Measurements from ENCODE around the gene PRKAR2B. TPM values are rescaled to one million over a fixed set of nuclear protein-coding genes. Genes with fewer than 3 reads are reported as not detected.

The PRKAR2B gene
- total and polyA plus RNA-seq, 12 donors = 30.4 to 212 (median 82.9) TPM

DNA sequence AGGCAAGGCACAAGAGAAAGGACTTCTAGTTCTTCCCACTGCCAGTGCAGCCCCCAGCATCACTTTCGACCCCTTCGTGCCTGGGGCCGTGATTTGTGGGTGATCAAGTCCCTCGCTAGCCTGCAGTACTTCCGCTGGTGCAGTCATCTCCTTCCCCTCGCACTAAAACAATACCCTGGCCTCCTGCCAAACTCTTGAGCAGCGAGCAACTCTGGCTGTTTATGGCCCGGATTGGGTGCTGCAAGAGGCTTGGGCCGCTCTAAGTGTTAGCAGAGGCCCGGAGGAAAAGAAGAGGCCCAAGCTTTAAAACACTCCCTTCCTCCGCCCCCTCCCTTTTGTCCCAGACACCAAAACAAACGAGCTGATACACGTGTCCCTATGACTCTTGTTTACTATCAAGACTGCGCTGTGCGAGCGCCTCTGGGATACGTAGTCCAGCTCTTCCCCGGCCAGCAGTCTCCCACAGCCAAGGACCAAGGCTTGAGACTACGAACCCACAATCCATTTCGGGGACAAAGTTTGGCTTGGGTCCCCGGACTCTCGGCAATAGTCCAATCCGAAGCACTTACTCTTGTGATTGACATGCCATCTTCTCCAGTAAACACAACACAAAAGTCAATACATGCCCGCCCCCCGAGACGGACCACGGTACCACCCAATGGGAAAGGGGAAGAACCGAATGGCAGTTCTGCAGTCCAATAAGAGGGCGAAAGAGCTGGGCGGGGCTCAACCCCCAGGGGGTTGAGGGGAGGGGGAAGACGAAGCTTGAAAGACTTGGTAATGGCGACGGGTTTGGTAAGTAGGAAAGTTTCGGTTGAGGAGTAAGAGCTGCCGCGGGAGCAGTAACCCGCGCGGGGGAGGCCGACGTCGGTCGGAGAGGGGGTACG lies 124.0 kb downstream of the PRKAR2B start, which contains the start of gene HBP1:
Gene HBP1 (plus strand): TSS at position 771 of the 887 bp plus-strand sequence. CDS start 10,891 bp downstream, outside the sequence.
- intact Hi-C loops (cut with DNase I) = no loop called here

DNA sequence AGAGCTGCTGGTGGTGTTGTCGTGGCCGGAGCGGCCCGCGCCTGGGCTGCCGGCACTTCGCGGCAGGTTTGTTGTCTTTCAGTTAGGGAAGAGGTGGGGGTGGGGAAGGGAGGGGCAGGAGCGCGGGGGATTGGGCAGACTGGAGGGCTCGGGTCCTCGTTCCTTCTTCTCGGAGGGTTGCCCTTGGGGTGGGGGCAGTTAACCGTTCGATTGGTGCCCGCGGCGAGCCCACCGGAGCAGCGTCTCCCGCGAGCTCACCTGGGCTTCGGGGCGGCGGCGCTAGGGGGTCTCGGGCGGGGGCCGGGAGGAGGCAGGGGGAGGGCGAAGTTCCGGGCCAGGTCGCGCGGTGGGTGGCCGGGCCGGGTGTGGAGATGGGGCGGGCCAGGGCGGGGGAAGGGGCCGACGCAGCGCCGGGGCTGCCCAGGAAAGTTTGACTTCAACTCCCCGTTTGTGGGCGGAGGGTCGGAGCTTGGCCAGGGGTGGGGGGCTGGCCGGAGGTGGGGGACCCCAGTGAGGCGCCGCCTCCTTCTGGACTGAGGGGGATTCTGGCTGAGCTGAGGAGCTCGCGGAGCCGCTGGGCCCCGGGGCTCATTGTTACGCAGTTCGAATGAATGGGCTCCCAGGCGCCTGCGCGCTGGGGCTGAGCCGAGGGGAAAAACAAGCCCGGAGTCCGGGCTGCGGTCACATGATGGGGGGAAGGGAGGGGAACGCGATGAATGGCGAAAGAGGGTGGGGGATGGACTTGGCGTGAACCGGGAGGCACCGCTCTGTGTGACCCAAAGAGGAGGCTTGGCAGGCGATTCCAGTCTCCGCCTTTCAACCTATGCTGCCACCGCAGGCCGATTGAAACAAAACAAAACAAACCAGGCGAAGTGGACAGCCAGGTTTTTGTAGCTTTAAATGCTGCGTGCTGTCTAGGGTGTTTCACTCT lies 124.9 kb downstream of the PRKAR2B start:
- peak overlapping the region; percentile 82 to 100 (median 99) for H3K27ac ChIP-seq
- WGBS, 4 donors = 0 to 1% (median 0%) methylated on average over 17 to 73 of the region's 73 CpGs
- H3K36me3 ChIP-seq (replicated peaks in 1 of 2) = no peaks in the 10 kb centered on the region
- H3K9me3 ChIP-seq (replicated peaks in 1 of 3) = no peaks in the 10 kb centered on the region
- peak; percentile 98 to 99 (median 99) for DNase-seq
- H3K27me3 ChIP-seq = no peaks in the 10 kb centered on the region
- peak; percentile 41 to 94 for TF ChIP-seq POLR2A (IDR thresholded peaks at IDR 0.05)
- TF ChIP-seq, protein P1, sequence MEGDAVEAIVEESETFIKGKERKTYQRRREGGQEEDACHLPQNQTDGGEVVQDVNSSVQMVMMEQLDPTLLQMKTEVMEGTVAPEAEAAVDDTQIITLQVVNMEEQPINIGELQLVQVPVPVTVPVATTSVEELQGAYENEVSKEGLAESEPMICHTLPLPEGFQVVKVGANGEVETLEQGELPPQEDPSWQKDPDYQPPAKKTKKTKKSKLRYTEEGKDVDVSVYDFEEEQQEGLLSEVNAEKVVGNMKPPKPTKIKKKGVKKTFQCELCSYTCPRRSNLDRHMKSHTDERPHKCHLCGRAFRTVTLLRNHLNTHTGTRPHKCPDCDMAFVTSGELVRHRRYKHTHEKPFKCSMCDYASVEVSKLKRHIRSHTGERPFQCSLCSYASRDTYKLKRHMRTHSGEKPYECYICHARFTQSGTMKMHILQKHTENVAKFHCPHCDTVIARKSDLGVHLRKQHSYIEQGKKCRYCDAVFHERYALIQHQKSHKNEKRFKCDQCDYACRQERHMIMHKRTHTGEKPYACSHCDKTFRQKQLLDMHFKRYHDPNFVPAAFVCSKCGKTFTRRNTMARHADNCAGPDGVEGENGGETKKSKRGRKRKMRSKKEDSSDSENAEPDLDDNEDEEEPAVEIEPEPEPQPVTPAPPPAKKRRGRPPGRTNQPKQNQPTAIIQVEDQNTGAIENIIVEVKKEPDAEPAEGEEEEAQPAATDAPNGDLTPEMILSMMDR (IDR thresholded peaks at IDR 0.05) = no peak
- peaks cover 26 to 45% of the 10 kb centered on the region in 2 donors for H3K4me1 ChIP-seq (replicated peaks in 1 of 2)
- H3K4me3 ChIP-seq = peak overlapping the region; percentile 34 to 94 (median 85)
- intact Hi-C loops (cut with DNase I) = no loop called here

More for the DNA sequence above, 124.0 kb downstream of the PRKAR2B start, which contains the start of gene HBP1:
- 0% methylated on average over 32 to 44 of the region's 44 CpGs for WGBS, 4 donors
- Histone ChIP-seq H3K27me3 (no peaks in the 10 kb centered on the region), H3K27ac (peak within 1 kb of the TSS; percentile 82 to 100 (median 99)), H3K36me3 (replicated peaks in 1 of 2) (no peaks in the 10 kb centered on the region), H3K4me1 (replicated peaks in 1 of 2) (peaks cover 17 to 36% of the 10 kb centered on the region in 2 donors), H3K9me3 (replicated peaks in 1 of 3) (no peaks in the 10 kb centered on the region), H3K4me3 (peak within 1 kb of the TSS; percentile 34 to 94 (median 85))
- DNase-seq = peak; percentile 99 to 100 (median 100)
- TF ChIP-seq, protein P1 (IDR thresholded peaks at IDR 0.05) = no peak
- peak; percentile 51 to 92 for TF ChIP-seq POLR2A (IDR thresholded peaks at IDR 0.05)

DNA sequence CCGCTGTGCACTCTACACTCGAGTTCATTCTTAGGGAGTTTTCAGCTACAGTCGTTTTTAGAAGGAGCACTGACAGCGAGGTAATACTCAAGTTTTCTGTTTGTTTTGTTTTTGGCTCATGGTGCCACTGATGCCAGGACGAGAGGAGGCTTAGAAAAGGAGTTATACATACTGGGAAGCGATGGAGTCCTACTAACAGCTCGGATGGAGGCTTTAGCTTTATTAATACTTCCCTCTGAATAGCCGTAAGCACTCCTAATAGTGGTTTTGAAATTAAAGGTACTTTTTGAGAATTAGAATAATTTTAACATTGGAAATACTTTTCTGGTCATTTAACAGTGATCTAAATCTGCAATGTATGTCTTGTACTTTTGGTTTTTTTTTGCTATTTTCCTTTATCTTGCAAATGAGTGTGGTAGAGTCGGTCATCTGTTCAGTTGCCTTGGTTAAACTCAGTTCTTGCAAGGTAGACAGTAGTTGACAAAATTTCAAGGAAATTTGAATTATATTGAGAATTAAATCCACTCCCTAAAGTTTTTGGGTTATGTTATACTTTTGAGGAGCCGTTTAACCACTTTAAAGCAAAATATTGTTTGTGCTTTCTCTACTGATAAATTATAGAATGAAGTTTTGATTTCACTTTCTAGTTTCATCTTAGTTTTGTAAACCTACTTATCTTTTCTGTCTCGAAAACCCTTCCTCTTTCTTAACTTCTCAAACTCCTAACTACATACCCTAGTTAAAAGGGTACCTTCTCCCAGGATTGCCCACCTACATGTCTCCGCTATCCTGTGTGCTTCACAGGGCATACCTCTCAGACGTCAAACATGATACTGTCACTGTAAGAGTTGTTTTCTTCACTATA lies 125.8 kb downstream of the PRKAR2B start:
- Histone ChIP-seq H3K4me1 (replicated peaks in 1 of 2) (peaks cover 32 to 54% of the 10 kb centered on the region in 2 donors), H3K4me3 (peak overlapping the region in 3 of 4 donors; percentile 64 to 94 (median 89)), H3K27me3 (no peaks in the 10 kb centered on the region), H3K27ac (peak overlapping the region; percentile 53 to 100 (median 99)), H3K36me3 (replicated peaks in 1 of 2) (no peaks in the 10 kb centered on the region), H3K9me3 (replicated peaks in 1 of 3) (no peaks in the 10 kb centered on the region)
- intact Hi-C loops (cut with DNase I) = no loop called here
- TF ChIP-seq POLR2A (IDR thresholded peaks at IDR 0.05) = no peak
- TF ChIP-seq, protein P1 (IDR thresholded peaks at IDR 0.05) = no peak
- no peak for DNase-seq
- 6 to 7% (median 6%) methylated on average over 13 of the region's 13 CpGs for WGBS, 4 donors
